Anterior cingulate cortex (tissue), 58 donors: Measurements from ENCODE around the gene MRPL51.
A peak's percentile ranks its signal among the peaks of the same experiment; 100 is the strongest.

Experiments used
- DNase-seq, 58 donors: peaks; one replicate each; lab custom pipeline; 2025; lab: John Stamatoyannopoulos, UW

Gene MRPL51

DNA sequence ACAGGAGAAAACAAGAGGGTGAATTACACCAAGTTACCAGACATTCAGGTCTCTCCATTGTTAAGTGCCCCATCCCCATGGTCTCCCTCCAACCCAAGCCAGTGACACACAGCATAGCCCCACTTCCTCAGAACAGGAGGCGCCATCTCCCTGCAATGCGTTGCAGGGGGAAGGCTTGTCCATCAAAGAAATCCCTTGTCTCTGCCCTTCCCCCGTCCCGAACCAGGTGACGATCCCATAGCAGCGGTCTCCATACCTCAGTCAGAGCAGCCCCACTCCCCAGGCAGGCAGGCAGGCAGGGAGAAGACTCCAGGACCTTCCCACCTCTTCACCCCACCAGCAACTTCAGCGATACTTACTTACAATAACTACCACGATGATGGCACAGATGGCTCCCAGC lies 28.5 kb downstream of the MRPL51 start:
- DNase-seq = no peak

DNA sequence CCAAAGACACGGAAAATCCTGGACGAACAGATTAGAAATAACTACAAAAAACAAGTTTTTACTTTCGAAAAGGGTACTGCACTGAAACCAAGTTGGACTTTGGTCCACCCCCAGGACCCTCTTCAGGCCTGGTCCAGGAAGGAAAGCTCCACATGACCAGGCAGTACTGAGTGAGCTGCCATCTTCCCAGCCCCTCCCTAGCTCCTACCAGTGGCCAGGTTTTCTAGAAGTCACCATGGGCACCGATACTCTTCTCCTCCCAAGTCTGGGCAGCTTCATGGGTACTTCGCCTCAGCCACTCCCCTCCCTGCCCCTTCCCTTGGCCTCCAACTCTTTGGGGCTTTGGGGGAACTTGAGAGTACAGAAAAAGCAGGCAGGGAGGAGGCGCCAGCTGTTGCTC lies 29.2 kb downstream of the MRPL51 start:
- no peak for DNase-seq

- DNase-seq = no peak
Observed at GRCh38 chr12:6463216-6463615, 29.8 kb downstream of the MRPL51 start.

DNA sequence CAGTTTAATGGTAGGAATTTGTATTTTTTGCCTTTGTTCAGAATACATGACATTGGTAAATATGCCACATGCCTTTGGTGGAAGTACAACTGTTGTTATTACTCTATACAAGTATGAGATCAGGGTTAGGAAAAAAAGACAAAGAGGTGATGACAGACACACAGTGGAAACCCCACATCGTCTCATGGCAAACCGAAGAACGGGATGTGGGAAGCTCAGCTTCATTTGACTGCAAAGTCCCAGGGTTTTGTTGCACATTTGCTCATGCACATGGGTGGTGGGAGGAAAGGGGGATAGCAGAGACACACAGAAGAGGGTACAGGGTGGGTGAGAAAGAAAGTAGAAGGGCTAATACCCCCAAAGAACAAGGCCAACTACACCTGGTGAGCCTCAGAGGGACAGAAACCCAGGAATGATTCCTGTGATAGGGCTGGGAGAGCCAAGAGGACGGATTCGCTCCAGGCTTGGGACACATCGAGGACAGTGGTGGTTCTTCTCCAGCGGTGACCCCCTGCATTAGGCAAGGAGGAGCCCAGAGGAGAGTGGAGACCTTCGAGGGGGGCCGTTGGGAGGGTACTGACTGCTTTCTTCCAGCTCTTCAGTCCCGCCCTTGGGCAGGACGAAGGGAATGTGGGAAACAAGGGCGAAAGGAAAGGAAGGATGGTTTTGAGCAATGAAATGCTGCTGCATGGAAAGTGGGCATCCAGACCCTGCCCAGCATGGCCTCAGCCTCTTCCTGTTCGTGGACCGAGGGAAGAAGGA lies 30.6 kb downstream of the MRPL51 start:
- DNase-seq = no peak

DNA sequence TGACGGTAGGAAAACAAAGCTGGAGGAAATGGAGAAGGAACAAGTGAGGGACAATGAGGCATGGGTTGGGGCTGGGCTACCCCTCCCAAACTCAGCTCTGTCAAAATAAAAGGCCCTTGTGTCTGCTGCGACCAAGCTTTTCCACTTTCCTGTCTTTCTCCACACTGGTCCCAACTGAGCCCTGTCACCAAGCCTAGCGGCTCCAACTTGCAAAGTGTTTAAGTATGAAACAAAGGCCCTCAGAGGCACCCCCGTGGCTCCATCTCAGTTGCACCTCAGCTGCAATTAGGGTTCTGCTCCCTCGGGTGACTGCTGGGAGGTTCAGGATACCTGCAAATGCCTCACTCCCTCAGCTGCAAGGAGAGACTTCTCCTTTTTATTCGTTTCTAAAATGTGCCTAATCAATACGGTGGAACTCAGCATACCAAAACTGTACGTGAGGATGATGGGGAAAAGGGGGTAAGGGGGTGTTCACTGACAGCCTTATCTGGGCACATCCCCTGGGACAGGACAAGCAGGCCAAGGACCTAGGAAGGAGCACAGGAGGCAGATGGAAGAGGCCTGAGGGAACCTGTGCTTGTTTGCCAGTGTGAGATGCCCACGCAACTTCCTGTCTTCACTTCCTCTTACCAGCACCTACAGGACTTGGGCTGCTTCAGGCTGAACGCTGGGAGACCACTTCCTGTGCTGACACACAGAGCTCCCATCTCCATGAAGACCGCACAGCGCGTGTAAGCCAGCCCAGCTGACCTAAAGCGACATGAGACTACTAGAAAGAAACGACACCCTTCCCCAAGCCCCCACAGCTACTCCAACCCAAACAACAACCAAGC lies 31.4 kb downstream of the MRPL51 start:
- peak in 39 of 58 donors; percentile 1 to 63 (median 32) for DNase-seq

DNA sequence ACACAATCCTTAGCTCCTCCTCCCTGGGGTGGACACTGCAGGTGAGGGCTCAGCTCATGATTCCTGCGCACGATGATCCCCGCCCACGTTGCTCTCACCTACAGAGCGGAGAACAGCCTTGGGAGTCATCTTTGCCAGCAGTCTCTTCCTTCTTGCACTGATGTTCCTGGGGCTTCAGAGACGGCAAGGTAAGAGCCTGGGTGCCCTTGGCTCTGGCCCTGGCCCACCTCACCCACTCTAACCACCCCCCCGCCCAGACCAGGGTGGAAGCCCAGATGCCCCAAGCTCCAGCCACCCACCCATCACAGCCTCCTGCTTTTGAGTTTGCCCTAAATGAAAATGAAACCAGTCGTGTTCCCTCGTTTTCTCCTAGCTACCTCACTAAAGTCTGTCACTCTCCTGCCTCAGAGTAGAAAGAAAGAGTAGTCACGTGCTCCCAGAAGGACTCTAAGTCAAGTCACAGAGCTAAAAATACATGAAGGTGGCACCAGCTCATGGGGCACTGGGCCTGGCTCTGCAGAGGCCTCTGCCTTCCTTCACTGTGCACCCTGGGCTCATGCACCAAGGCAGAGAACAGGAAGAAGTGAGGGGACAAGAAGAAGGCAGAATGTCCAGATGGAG lies 32.2 kb downstream of the MRPL51 start:
- DNase-seq = no peak

DNA sequence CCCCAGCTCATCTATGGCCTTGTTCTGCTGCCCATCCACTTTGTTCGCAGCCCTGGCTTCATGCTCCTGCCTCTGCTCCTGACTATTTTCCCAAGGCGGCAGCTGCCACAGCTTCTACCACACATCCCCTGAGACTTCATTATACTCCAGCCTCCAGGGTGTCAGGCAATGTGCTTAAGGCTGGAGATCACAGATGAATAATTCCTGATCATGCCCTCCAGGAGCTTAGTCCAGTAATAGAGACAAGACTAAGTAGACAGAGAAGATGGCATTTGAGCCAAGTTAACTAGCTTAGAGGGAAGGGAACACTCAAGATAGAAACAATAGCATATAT lies 34.1 kb downstream of the MRPL51 start:
- no peak for DNase-seq

GRCh38 chr12:6458281-6459003 lies 34.6 kb downstream of the MRPL51 start:
- DNase-seq = no peak

DNA sequence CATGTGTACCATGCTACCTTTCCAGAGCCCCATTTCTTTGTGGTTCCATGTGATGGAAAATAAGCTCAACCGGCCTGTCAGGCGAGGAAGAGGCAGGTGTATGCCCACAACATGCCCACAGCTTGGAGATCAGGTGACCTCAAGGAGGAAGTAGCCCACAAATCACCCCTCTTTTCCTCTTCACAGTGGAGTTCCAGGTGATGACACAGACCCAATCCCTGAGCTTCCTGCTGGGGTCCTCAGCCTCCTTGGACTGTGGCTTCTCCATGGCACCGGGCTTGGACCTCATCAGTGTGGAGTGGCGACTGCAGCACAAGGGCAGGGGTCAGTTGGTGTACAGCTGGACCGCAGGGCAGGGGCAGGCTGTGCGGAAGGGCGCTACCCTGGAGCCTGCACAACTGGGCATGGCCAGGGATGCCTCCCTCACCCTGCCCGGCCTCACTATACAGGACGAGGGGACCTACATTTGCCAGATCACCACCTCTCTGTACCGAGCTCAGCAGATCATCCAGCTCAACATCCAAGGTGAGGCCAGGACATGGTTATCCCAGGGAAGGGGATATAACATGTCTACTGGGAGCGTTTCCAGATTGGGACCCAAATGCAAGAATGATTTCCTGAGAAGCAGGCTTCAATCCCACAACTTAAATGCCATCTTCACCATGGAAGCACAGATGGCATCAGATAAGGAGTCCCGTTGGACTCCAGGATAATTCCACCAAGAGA lies 35.7 kb downstream of the MRPL51 start:
- no peak for DNase-seq

DNA sequence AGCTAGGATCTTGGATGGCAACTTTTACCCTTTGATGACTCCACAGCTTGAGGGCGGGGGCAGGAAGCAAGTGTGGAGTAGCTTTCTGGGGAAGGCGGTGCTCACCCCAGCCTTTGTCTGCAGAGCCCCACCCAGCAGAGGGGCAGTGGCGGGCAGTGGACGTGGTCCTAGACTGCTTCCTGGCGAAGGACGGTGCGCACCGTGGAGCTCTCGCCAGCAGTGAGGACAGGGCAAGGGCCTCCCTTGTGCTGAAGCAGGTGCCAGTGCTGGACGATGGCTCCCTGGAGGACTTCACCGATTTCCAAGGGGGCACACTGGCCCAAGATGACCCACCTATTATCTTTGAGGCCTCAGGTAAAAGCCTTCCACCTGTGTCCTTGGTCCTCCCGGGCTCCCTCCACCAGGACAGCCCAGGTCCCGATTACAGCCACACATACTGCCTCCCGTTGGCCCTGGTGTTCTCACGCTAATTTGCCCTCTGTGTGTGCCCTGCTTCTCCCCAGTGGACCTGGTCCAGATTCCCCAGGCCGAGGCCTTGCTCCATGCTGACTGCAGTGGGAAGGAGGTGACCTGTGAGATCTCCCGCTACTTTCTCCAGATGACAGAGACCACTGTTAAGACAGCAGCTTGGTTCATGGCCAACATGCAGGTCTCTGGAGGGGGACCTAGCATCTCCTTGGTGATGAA lies 40.0 kb downstream of the MRPL51 start:
- DNase-seq = peak in 1 of 58 donors; percentile 7

- DNase-seq = peak in 29 of 58 donors; percentile 16 to 76 (median 55)
Observed at GRCh38 chr12:6452245-6452943, 40.7 kb downstream of the MRPL51 start.

- DNase-seq = peak; percentile 59 to 92 (median 86)
Observed at GRCh38 chr12:6451348-6452244, 41.5 kb downstream of the MRPL51 start, which contains the start of gene TAPBPL. Gene TAPBPL (plus strand): TSS chr12:6452042. CDS start chr12:6452249, 207 bp downstream.

GRCh38 chr12:6450869-6451347 lies 42.2 kb downstream of the MRPL51 start:
- DNase-seq = peak in 17 of 58 donors; percentile 30 to 85 (median 66)

DNA sequence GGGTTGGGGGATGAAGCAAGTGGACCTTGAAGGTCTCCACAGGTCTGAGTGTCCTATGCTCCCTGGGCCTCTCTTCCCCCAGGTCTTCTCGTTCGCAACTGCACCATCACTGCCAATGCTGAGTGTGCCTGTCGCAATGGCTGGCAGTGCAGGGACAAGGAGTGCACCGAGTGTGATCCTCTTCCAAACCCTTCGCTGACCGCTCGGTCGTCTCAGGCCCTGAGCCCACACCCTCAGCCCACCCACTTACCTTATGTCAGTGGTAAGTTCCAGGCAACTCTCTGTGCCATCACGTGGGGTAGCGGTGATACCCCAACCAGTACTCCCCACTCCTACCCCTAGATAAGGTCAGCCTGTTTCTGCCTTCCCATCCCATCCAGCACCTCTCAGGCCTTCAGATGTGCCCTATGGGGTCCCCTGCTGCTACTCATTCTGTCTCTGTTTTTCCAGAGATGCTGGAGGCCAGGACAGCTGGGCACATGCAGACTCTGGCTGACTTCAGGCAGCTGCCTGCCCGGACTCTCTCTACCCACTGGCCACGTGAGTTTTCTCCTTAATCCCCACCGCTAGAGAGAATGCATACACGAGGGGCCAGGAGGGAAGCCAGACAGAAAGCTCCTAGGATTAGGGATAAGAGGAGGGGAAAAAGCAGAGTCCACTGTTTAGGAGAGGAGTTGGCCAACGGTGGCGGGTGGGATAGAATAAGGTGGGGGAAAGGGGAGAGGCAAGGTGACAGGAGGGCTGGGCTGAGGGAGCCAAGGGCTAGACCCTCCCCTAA lies 42.8 kb downstream of the MRPL51 start:
- peak in 2 of 58 donors; percentile 6 to 41 for DNase-seq

- no peak for DNase-seq
Observed at GRCh38 chr12:6444704-6445688, 48.1 kb downstream of the MRPL51 start, which contains the start of gene CD27. Gene CD27 (plus strand): TSS chr12:6444955. CDS start chr12:6445096, 141 bp downstream.
